ENCODE measurements around the gene DNAJB12.

DNAJB12 gene

GRCh38 chr10:72295330-72295910 is 59.3 kb downstream of the DNAJB12 start:
- DNase-seq (ENCODE audit: low spot score): no peak
- no peak for FAIRE-seq

- FAIRE-seq (no peak), DNase-seq (ENCODE audit: low spot score) (peak; percentile 82)
Observed at GRCh38 chr10:72292223-72292691, 62.5 kb downstream of the DNAJB12 start.

- DNase-seq (ENCODE audit: low spot score) (no peak), FAIRE-seq (no peak)
Observed at GRCh38 chr10:72291019-72291532, 63.6 kb downstream of the DNAJB12 start.

- no peak for DNase-seq (ENCODE audit: low spot score)
- no peak for FAIRE-seq
Observed at GRCh38 chr10:72285972-72286521, 68.7 kb downstream of the DNAJB12 start.

DNA sequence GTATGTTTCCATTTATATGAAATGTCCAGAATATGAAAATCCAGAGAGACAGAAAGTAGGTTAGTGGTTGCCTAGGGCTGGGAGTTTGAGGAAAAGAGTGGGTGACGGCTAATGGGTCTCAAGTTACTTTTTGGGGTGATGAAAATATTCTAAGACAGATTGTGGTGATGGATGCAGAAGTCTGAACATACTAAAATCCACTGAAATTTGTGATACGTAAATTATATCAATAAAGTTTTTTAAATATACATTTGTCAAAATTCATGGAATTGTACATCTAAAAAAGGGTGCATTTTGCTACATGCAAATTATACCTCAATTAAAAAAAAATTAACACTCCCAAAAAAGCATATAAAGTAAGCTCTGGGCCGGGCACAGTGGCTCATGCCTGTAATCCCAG is 71.6 kb downstream of the DNAJB12 start:
- FAIRE-seq (no peak), DNase-seq (ENCODE audit: low spot score) (no peak)
